GM19238 (cell line): ENCODE data around the gene HYOU1.
A peak's percentile ranks its signal among the peaks of the same experiment; 100 is the strongest.
"Not testable (repeated sequence)": the region's sequence is repeated elsewhere in the genome, so short reads cannot be mapped to it uniquely, and the experiment has no call there.

Experiments used
- DNase-seq: peaks from one replicate; pipeline ENCODE4 v3.0.0; 2011; ENCODE audit warnings: low spot score; ENCODE audit not compliant: insufficient read length

HYOU1 gene

DNA sequence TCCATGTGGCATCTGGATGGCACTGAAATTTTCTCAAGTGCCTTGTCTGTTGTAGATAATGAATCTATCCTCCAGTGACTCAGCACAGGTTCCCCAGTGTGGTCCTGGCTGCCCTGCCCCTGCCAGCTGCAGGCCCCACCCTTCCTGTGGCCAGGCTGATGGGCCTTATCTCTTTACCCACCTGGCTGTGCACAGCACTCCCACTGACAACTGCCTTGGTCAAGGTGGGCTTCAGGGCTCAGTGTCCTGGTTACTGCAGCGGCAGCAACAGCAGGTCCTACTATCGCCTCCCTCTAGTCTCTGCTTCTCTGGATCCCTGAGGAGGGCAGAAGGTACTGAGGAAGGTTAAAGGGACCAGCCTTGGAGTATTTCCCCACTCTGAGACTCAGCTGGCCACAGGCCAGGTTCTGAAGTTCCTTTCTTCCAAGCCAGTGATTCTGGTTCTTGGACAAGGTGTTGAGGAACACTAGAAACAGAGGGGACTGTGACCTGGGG, 30.8 kb upstream of the HYOU1 start:
- no peak for DNase-seq

DNA sequence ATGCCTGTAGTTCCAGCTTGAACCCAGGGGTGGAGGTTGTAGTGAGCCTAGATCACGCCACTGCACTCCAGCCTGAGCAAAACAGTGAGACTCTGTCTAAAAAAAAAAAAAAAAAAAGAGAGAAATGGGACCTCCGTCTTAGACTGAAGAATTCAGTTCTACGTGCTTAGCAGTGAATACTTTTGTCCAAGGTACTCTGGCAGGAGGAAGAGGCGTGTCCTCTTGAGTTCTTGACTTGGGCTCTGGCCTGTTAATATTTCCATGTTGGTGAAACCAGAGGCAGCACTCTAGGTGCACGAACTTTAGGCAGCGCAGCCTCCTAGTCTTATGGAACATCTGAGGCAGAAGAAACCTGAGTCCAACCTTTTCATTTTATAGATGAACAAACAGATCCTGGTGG, 30.1 kb upstream of the HYOU1 start:
- no peak for DNase-seq

DNA sequence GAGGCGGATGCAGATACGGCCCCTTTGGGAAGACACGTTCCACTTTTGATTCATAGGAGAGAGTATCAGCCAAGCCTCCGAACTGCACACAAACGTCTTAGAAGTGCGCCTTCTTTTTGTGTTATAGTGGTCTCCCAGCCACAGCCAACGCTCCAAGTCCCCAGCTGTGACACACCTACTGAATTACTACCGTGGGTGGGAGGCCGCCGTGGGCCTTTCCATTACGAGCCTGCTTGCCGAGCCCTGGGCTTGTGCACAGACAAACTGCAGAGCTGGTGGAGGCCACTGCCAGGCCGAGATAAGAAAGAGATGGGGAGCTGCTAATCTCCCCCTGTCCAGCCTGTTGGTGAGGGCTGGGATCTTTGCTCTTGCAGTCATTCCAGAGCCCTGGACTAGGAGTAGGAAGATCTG, 28.4 kb upstream of the HYOU1 start:
- no peak for DNase-seq

DNA sequence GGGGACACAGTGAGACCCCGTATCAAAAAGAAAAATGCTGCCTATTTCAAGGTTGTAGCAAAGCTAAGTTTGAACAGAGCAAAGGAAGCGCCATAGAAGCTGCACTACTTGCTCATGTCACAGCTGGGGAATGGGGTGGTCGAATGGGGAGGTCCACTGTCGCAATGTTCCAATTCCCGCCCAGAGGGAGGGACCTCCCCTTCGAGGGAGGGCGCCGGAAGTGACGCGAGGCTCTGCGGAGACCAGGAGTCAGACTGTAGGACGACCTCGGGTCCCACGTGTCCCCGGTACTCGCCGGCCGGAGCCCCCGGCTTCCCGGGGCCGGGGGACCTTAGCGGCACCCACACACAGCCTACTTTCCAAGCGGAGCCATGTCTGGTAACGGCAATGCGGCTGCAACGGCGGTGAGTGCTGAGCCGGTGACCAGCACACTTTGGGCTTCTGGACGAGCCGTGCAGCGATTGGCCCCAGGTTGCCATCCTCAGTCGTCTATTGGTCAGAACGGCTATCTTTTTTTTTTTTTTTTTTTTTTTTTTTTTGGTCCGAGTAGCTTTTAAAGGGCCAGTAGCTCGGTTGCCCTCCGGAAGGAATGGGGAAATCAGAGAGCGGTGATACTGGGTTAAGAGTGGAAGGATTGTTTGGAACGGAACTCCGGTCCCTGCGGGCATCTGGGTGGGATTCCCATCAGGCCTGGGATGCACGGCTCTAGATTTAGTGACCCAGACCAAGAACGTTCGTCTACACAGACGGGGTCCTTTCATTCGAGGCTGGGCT, 27.8 kb upstream of the HYOU1 start, which contains the start of gene HMBS:
Gene HMBS (plus strand): TSS at position 219 of the 774 bp plus-strand sequence. CDS start 153 bp downstream, at position 372.
- peak; percentile 92 for DNase-seq

DNA sequence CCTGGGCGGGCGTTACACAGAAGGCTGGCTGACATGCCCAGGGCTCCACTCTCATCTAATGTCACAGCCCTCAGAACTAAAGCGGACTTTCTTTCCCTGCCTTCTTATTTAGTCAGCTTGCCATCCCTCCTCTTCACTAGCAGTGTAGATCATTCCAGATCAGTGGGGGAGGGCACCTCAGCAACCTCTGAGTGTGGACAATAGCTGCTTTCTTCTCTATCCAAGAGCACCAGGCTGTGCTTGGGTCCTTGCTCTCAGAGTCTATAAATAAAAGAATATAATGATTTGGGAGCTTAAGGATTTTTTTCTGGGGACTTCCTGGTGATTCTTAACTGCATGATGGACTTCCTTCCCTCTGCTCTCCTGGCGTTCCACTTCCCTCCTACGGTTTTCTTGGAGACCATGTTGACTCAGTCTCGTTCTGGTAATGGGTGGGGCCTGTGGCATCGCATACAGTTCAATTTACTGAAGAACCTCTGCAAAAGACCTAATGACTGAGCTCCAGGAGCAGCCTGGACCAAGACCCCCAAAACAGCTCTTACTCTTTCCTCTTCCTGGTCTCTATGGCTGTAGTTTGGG, 24.8 kb upstream of the HYOU1 start:
- no peak for DNase-seq

DNA sequence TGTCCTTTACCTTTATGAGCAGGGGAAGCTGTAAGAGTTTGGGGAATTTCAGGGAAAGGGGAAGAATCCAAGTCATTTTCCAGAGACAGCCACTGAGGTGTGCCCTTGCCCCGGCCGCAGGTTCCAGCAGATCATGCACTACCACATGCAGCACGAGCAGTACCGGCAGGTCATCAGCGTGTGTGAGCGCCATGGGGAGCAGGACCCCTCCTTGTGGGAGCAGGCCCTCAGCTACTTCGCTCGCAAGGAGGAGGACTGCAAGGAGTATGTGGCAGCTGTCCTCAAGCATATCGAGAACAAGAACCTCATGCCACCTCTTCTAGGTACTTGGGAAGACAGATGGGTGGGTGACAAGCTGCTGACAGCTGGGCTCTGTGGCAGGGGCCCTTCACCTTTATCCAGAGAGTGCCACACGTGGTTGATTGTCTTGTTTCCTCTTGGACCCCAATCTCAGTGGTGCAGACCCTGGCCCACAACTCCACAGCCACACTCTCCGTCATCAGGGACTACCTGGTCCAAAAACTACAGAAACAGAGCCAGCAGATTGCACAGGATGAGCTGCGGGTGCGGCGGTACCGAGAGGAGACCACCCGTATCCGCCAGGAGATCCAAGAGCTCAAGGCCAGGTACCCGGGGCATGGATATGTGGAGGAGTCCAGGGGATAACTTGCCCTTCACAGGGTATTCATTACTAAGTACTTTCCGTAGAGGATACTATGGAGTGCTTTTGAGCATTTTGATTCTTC, 21.8 kb upstream of the HYOU1 start:
- no peak for DNase-seq

DNA sequence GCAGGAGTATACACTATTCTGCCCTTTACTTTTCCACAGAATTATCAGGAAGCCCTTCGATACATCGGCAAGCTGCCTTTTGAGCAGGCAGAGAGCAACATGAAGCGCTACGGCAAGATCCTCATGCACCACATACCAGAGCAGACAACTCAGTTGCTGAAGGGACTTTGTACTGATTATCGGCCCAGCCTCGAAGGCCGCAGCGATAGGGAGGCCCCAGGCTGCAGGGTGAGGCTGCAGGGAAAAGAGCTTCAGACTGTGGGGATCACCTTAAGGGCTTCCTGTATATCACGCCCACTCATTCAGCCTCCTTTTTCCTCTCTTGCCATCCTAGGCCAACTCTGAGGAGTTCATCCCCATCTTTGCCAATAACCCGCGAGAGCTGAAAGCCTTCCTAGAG, 20.8 kb upstream of the HYOU1 start:
- no peak for DNase-seq

DNA sequence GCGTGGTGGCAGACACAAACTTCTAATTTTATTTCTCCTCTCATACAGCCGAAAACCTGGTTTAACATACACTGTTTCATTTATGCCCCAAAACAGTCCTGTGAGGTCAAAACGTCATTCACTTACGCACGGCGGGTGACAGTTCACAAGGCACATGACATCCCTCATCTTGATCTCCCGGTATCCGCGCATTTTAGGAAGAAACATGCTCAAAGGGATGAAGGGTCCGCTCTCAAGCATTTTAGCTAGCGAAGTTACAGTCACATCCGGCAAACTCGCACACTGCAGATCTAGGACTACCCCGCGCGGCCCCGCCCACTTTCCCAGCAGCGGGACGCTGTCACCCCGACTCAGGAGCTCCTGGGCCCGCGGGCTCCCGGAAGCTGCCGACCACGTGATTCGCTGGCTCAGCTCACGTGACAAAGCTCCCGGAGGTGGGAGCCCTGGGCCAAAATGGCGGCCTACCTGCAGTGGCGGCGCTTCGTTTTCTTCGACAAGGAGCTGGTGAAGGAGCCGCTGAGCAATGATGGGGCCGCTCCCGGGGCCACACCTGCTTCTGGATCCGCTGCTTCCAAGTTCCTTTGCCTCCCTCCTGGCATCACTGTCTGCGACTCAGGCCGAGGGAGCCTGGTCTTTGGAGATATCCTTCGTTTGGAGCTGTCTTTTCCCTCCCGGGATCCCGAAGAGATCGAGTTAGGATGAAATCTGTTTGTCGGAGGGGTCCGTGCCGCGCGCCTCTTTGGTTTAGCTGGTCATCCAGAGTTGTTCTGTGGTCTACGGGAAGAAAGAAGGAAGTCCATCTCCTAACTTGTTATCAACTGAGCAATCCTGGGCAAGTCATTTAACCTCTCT, 10.6 kb upstream of the HYOU1 start, which contains the start of gene VPS11:
Gene VPS11 (plus strand): TSS at position 448 of the 852 bp plus-strand sequence. CDS start 6 bp downstream, at position 454.
- peak; percentile 100 for DNase-seq

DNA sequence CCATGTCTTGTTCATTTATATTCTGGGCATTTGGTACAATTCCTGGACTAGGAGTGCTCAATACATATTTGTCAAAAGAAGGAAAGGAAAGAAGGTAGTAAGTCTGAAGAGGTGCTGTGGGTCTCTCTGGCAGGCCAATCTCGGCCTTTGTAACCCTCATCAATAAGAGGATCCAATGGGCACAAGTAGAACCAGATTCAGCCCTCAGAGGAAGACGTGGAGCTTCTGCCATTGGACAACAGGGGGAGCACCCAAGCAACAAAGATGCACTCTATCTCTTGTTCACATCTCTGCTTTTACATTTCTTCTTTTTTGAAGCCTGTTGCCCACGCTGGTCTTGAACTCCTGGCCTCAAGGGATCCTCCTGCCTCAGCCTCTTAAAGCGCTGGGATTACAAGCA, 8.4 kb upstream of the HYOU1 start:
- DNase-seq = no peak

DNA sequence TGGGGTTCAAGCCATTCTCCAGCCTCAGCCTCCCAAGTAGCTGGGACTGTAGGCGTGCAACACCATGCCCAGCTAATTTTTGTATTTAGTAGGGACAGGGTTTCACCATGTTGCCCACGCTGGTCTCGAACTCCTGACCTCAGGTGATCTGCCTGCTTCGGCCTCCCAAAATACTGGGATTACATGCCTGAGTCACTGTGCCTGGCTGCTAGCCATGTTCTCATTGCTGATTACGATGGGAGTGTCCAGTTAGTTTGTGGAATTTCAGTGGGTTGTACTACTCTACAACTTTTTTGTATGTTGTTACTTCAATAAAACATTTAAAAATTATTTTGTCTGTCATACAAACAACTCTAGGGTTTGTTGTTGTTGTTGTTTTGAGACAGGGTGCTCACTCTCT, 5.8 kb upstream of the HYOU1 start:
- DNase-seq = no peak

DNA sequence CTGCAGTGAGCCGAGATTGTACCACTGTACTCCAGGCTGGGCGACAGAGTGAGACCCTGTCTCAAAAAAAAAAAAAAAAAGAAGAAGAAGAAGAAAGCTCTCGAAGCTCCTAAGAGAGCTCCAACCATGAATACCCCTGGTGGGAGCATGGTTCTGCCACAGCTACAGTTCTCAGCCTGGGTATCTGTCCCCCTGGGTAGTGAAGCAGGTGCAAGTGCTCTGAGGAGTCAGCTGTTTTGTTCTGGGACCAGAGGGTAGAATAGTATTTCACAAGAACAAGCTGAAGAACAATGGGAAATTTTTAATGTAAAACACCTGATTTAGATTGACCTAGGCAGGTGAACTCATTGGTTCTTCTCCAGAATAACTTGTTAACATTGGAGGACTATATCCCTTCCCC, 4.3 kb upstream of the HYOU1 start:
- DNase-seq = no peak

DNA sequence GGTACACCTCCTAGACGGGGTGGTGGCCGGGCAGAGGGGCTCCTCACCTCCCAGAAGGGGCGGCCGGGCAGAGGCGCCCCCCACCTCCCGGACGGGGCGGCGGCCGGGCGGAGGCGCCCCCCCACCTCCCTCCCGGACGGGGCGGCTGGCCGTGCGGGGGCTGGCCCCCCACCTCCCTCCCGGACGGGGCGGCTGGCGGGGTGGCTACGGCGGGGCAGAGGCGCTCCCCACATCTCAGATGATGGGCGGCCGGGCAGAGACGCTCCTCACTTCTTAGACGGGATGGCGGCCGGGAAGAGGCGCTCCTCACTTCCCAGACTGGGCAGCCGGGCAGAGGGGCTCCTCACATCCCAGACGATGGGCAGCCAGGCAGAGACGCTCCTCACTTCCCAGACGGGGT, 2.1 kb upstream of the HYOU1 start:
- DNase-seq = not testable (repeated sequence)

DNA sequence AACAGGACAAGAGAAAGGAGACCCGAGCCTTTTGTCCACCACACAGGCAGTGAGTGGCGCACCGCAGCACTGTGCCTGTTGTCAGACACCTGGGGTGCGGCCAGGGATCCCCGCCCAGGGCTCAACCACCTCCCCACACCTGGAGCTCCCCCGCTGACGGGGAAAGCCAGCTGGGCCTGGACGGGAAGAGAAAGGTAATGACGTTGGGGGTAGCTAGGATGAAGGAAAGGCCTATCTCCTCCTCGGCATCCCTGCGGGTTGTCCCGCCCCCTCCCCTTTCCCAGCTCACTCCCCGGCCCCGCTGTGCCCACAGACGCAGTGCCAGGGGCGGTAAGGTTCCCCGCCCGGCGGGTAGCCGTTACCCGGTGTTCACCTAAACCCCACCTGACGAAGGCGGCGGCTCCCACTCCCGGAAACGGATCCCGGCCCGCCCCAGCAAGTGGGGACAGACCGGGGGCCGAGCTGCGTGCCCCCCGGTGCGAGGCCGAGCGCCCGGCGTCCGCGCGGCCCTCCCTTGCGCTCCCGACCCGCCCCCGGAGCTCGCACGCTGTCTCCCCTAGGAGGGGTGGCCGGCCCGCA, 495 bp downstream of the HYOU1 start:
- peak; percentile 46 for DNase-seq

DNA sequence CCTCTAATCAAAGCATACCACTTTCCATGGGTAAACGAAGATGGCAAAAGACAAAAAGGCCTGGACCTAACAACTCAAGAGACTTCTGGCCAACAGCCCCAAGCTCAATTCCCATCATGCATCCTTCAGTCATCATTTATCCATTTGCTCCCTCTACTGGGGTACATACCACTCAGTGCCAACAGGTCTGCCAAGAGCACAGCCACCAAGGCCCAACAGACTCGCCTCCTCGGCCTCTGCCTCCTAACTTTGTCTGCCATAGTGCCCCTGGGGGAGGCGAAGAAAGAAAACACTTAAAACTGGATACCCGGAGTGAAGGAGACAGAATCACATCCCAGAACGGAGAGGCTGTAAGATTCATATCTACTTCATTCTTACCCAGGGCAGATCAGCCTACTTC, 1.1 kb downstream of the HYOU1 start:
- DNase-seq = no peak

DNA sequence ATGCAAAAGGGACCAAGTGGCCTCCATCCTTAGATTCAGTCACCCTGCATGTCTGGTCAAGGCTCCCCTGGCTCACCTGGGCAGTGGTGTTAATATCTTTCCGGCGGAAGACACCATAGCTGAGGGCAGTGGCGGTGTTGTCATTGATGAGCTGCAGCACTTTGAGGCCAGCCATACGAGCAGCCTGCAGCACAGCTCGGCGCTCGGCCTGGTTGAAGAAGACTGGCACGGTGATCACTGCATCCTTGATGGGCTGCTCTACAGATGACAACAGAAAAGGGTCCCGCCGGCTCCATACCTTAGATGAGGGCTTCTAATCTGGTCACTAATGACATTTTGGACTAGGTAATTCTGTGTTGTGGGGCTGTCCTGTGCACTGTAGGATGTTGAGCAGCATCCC, 2.6 kb downstream of the HYOU1 start:
- DNase-seq = no peak

DNA sequence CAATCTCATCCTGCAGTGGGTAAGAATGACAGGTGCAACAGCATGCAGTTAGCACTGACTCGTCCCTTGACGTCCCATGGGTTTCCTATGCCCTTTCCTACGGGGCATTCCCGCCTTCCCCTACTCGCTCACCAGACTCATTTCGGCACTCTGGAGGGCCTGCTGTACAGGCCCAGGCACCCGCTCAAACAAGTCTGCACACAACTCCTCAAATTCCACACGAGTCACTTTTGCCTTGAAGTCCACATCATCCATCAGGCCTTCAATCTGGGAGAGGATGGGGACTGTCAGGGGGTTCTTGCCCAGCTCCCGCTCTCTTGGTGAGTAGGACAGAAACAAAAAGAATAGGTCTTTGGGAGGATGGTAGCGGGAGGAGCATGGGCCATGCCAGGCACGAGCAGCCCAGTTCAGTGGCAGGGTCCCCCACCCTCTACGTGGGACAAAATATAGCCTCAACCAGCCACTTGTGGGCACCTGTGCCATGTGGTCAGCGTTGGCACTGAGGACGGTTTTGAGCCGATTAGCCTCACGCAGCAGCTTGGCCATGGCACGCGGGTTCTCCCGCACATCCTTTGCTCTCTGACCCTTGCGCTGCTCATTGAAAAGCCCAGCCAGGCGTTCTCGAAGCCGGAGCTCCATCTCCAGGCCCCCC, 4.7 kb downstream of the HYOU1 start:
- DNase-seq = no peak

DNA sequence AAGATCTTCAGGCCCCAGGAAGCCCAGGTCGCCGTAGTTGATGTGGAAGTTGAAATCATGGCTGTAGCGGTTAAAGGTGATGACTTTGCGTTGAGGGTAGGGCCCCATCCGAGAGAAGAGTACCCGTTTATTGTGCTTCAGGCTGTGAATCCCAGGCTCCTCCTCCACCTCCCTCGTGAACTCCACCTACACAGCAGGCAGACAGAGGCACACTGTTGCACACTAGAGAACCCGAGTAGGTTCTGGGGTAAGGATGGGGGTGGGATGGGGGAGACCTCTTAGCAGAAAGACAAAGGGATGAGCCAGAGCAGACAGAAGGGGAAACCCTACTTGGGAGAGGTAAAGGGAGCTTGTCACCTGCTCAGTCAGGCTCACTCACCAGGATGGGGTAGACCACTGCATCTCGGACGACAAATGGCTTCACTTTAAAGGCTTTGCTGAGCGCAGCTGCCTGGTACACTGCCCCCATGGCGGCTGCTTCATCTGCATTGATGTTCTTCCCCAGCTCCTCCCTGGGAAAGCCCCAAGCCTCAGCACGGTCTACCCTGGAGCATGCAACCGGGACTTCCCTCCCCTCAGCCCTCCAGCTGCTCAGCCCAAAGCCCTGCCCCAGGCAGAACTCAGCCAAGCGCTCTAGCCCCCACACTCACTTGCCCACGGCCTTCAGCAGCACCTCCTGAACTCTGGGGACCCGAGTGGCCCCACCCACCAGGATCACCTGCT, 5.4 kb downstream of the HYOU1 start:
- DNase-seq = no peak

DNA sequence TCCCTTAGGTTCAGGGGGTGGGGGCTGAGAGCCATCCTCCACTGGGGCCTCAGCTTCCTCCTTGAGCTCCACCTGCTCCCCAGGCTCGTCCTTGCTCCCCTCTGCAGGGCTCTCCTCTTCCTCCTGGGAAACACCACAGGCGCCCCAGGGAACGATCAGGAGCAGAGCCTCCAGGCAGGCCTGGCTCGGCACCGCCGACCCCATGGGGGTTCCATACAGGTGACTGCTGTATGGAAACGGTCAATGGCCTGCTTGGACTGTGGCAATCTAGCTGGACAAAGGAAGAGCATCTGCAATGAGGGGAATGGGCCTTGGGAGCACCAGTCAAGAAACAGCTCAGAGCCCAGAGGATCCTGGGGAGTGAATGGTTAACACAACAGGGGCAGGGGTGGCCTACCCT, 7.9 kb downstream of the HYOU1 start:
- DNase-seq = no peak

DNA sequence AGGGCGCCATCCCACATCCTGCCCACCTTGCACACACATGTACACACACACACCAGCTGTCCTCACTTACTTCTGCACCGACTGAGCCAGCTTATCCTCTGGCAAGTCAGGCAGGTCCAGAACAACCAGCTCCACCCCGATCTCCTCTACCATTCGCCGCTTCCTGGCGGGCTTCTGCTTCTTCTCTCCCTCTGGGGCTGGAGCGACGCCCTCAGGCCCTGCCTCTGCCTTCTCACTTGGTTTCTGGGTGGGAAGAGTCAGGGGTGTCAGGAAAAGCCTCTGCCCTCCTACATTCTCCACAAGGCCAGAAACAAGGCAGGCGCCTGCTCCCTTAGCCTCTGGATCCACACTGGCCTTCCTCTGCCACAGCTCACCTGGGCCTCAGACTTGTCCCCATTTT, 8.4 kb downstream of the HYOU1 start:
- no peak for DNase-seq

DNA sequence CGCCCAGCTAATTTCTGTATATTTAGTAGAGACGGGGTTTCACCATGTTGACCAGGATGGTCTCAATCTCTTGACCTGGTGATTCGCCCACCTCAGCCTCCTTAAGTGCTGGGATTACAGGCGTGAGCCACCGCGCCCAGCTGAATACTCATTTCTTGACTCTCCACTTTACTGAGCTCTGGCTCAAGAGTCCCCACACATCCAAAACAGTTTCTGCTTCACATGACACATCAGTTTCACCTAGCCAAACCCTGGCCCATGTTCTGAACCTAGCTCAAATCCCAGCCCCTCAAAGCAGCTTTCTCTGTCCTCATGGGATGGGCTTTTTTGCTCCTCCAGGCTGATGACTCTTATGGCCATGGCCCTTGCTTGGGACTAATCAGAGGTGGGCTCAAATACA, 9.8 kb downstream of the HYOU1 start:
- DNase-seq = no peak
